Measurements from ENCODE around the gene RBM3.

RBM3 gene

GRCh38 chrX:48578661-48579128, 4.4 kb downstream of the RBM3 start:
- no peak for DNase-seq (ENCODE audit: low read depth)

DNA sequence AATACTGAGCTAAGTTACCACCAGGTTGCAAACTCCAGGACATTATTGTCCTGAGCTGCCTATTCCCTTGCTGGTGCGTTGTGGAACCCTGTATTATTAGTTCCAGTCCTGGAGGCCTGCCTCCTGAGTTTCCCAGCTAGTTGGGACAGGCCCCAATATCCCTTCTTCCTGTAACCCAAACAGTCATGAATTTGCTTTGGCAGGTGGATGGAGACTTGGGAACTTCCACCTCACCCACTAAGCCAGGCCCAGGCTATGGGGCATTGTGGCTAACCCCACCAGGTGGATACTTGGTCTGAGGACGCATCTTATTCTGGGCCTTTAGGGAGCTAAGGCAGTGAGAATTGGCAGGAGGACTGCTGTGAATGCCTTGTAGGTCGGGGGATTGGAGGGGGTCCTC, 5.0 kb downstream of the RBM3 start:
- DNase-seq (ENCODE audit: low read depth) = no peak

- no peak for DNase-seq (ENCODE audit: low read depth)
Observed at GRCh38 chrX:48580662-48581061, 6.4 kb downstream of the RBM3 start.

DNA sequence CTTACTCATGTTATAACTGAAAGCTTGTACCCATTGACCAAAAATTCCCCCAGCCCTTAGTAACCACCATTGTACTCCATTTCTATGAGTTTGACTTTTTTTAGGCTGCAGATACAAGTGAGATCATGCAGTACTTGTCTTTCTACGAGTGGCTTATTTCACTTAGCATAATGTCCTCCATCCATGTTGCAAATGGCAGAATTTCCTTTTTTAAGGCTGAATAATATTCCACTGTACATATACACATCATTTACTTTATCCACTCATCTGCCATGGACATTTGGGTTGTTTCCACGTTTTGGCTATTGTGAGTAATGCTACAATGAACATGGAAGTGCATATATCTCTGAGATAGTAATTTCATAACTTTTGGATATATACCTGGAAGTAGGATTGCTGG, 10.4 kb downstream of the RBM3 start:
- DNase-seq (ENCODE audit: low read depth) = no peak

- DNase-seq (ENCODE audit: low read depth) = no peak
Observed at GRCh38 chrX:48589482-48590162, 15.3 kb downstream of the RBM3 start.

- no peak for DNase-seq (ENCODE audit: low read depth)
Observed at GRCh38 chrX:48590203-48591103, 16.2 kb downstream of the RBM3 start.

- peak; percentile 83 for DNase-seq (ENCODE audit: low read depth)
Observed at GRCh38 chrX:48591255-48591791, 17.0 kb downstream of the RBM3 start.

GRCh38 chrX:48592971-48593370, 18.7 kb downstream of the RBM3 start:
- DNase-seq (ENCODE audit: low read depth) = no peak

DNA sequence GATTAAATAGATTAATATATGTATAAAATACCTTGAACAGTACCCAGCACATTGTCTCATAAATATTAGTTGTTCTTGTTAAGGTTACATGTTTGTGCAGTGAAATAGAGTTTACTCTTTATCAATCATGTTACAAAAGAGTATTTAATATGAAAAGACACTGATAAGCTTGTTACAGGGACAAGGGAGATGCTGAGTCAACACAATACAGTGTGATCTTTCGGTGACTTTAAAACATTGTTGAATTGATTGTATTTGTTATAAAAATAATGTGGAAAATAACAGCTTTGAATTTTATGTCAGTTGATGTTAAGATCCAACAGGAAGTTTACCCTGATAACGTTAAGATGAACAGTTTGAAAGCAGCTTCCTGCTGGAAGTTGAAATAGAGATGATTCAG, 21.6 kb downstream of the RBM3 start:
- DNase-seq (ENCODE audit: low read depth) = no peak

DNA sequence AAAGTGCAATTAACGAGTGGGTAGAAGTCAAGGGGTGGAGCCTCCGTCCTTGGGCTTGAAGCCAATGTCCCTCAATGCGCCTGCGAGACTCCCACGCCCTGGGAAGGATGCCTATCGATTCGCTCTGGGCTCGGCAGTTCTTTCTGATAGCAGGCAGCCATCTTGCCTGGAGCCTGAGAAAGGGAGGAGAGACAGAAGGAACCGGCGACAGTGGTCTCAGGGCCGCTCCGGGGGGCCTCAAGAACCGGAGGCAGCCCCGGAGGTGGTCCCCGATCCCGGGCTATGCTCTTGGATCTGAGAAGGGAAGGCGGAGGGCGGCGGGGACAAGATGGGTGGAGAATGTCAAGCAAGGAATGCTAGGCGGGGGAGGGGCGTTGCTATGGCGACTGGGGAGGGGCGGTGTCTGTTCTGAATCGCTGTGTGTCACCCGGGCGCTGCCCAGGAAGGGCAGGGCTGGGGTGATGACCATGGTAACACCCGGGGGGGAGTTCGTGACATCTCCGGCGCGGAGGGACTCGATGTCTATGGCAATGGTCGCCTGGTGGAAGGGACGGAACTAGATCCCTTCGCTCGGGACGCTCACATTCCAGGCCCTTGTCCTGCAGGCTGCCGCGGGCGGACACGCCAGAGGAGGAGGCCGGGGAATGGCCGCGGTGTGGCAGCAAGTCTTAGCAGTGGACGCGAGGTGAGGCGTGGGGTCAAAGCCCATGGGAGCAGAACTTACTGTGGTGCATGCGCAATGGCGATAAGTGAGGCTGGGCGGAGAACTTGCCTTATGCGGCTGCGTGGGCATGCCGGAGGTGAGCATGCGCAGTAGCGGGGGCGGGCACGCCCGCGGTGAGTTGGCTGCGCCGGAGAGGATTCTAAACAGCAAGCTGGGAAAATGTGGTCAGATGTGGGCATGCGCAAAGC, 23.3 kb downstream of the RBM3 start, which contains the start of gene WDR13:
WDR13 (plus strand) TSS at position 140 of the 912 bp plus-strand sequence; CDS start at position 645, 505 bp downstream.
- DNase-seq (ENCODE audit: low read depth) = peak; percentile 96

DNA sequence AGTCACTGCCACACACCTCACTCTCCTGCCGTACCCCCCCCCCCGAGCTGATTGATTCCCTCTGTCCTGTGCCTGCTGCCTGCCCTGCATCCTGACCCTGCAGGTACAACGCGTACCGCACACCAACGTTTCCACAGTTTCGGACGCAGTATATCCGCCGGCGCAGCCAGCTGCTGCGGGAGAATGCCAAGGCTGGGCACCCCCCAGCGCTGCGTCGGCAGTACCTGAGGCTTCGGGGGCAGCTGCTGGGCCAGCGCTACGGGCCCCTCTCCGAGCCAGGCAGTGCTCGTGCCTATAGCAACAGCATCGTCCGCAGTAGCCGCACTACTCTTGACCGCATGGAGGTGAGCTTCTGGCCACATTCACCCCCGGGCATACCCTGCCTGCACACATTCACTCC, 24.3 kb downstream of the RBM3 start:
- DNase-seq (ENCODE audit: low read depth) = no peak

GRCh38 chrX:48599341-48599740, 25.1 kb downstream of the RBM3 start:
- DNase-seq (ENCODE audit: low read depth) = no peak

- DNase-seq (ENCODE audit: low read depth) = no peak
Observed at GRCh38 chrX:48600226-48600625, 25.9 kb downstream of the RBM3 start.

- DNase-seq (ENCODE audit: low read depth) = no peak
Observed at GRCh38 chrX:48601741-48602394, 27.6 kb downstream of the RBM3 start.

DNA sequence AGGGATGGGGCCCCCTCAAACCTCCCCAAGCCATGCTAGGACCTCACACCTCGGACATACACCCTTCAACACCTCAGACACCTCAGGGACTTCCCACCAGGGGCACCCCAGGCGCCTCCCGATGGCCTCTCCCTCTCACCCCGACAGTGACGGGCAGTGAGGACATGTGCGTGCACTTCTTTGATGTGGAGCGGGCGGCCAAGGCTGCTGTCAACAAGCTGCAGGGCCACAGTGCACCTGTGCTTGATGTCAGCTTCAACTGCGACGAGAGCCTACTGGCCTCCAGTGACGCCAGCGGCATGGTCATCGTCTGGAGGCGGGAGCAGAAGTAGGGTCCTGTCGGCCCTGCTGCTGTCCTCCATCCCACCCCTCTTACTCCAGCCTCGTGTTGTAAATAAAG, 30.4 kb downstream of the RBM3 start:
- no peak for DNase-seq (ENCODE audit: low read depth)

DNA sequence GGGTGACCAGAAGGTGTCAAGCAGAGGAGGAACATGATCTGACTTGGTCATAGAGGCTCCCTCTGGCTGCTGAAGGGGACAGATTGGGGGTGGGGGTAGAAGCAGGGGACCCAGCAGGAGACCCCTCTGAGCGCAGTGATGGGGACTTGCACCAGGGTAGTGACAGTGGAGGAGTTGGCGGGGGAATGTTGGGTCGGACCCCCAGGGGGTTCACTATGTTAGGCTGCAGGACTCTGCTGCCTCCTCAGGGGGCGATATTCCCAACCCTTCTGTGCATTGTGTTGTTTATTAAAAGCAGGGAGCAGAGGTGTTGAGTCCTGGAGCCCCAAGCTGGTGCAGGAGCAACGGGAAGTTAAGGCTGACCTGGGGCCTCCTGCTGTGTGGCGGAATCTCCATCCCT, 31.8 kb downstream of the RBM3 start:
- no peak for DNase-seq (ENCODE audit: low read depth)

GRCh38 chrX:48611703-48612102, 37.4 kb downstream of the RBM3 start:
- no peak for DNase-seq (ENCODE audit: low read depth)

GRCh38 chrX:48613502-48614160, 39.3 kb downstream of the RBM3 start:
- no peak for DNase-seq (ENCODE audit: low read depth)

DNA sequence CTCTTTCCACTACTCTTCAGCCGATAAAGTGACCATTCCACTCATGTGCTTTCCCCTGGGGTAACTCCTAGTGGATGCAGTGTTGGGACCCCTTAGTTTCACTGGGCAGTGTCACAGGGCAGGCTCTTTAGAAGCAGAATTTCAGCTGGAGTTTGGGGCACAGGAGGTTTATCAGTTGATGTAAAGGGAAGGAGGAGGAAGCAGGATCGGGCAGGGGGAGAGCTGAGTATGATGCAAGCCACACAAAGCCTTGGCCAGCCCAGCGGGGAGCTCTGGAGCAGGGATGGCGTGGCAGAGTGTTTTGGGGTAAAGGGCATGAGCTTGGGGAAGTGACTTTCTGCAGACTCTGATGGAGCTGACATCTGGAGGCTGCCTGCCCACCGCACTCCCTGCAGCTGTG, 42.3 kb downstream of the RBM3 start:
- no peak for DNase-seq (ENCODE audit: low read depth)

GRCh38 chrX:48617542-48618340, 43.5 kb downstream of the RBM3 start:
- no peak for DNase-seq (ENCODE audit: low read depth)

Measured in fibroblast of gingiva (primary cell).